Stimulated activated CD4-positive, alpha-beta T cell treated with anti-CD3 and anti-CD28 coated beads, Interleukin-15, amount 100 ng/mL, for 24 hours (primary cell): ENCODE measurements around the gene BEGAIN.
A peak's percentile ranks its signal among the peaks of the same experiment; 100 is the strongest.
"Not testable (repeated sequence)": the region's sequence is repeated elsewhere in the genome, so short reads cannot be mapped to it uniquely, and the experiment has no call there.

Source experiments
- DNase-seq: peaks from one replicate; pipeline ENCODE4 v3.0.0-alpha.2; 2020

The BEGAIN gene

GRCh38 chr14:100534528-100535286, 52.5 kb downstream of the BEGAIN start:
- peak; percentile 0 for DNase-seq

GRCh38 chr14:100533656-100534485, 53.3 kb downstream of the BEGAIN start:
- peak; percentile 29 for DNase-seq

- no peak for DNase-seq
Measured at GRCh38 chr14:100532906-100533655, 54.1 kb downstream of the BEGAIN start.

- DNase-seq = peak; percentile 1
Measured at GRCh38 chr14:100532154-100532861, 54.9 kb downstream of the BEGAIN start.

- DNase-seq = peak; percentile 1
Measured at GRCh38 chr14:100531152-100532121, 55.8 kb downstream of the BEGAIN start.

GRCh38 chr14:100530270-100531072, 56.7 kb downstream of the BEGAIN start:
- DNase-seq = no peak

GRCh38 chr14:100529561-100530031, 57.6 kb downstream of the BEGAIN start:
- no peak for DNase-seq

- DNase-seq = no peak
Measured at GRCh38 chr14:100528962-100529560, 58.2 kb downstream of the BEGAIN start.

- DNase-seq = no peak
Measured at GRCh38 chr14:100526632-100527031, 60.6 kb downstream of the BEGAIN start.

- DNase-seq = no peak
Measured at GRCh38 chr14:100526057-100526456, 61.2 kb downstream of the BEGAIN start.

- no peak for DNase-seq
Measured at GRCh38 chr14:100525615-100526014, 61.6 kb downstream of the BEGAIN start.

- no peak for DNase-seq
Measured at GRCh38 chr14:100524933-100525243, 62.3 kb downstream of the BEGAIN start.

- DNase-seq = no peak
Measured at GRCh38 chr14:100524233-100524932, 62.8 kb downstream of the BEGAIN start.

GRCh38 chr14:100523843-100524169, 63.4 kb downstream of the BEGAIN start:
- no peak for DNase-seq

GRCh38 chr14:100523131-100523842, 63.9 kb downstream of the BEGAIN start:
- no peak for DNase-seq

GRCh38 chr14:100522616-100523099, 64.6 kb downstream of the BEGAIN start:
- DNase-seq = no peak

GRCh38 chr14:100506053-100506452, 81.2 kb downstream of the BEGAIN start:
- DNase-seq = not testable (repeated sequence)

- no peak for DNase-seq
Measured at GRCh38 chr14:100504372-100505078, 82.7 kb downstream of the BEGAIN start.
